ENCODE data around the gene ADAMTS19.

ADAMTS19 gene

GRCh38 chr5:129591508-129592160 lies 131.5 kb downstream of the ADAMTS19 start:
- H3K27ac ChIP-seq, result no peak overlapping the region
- no peak overlapping the region for H3K4me3 ChIP-seq (ENCODE audit: low read depth in 1 of 2, low read length in 1 of 2)
- H3K27me3 ChIP-seq, result no peaks in the 10 kb centered on the region
- H3K36me3 ChIP-seq, result no peaks in the 10 kb centered on the region
- TF ChIP-seq CTCF (IDR thresholded peaks at IDR 0.05), result no peak
- no peaks in the 10 kb centered on the region for H3K4me1 ChIP-seq (ENCODE audit: control insufficient read depth in 1 of 2, insufficient read depth in 1 of 2, low read depth in 1 of 2, low read length in 1 of 2)
- no peaks in the 10 kb centered on the region for H3K9me3 ChIP-seq

- H3K27ac ChIP-seq, result no peak overlapping the region
- H3K36me3 ChIP-seq, result no peaks in the 10 kb centered on the region
- TF ChIP-seq CTCF (IDR thresholded peaks at IDR 0.05), result no peak
- H3K4me1 ChIP-seq (ENCODE audit: control insufficient read depth in 1 of 2, insufficient read depth in 1 of 2, low read depth in 1 of 2, low read length in 1 of 2), result no peaks in the 10 kb centered on the region
- H3K27me3 ChIP-seq, result no peaks in the 10 kb centered on the region
- no peaks in the 10 kb centered on the region for H3K9me3 ChIP-seq
- no peak overlapping the region for H3K4me3 ChIP-seq (ENCODE audit: low read depth in 1 of 2, low read length in 1 of 2)
Measured at GRCh38 chr5:129593525-129593924, 133.4 kb downstream of the ADAMTS19 start.

- no peaks in the 10 kb centered on the region for H3K36me3 ChIP-seq
- no peak overlapping the region for H3K4me3 ChIP-seq (ENCODE audit: low read depth in 1 of 2, low read length in 1 of 2)
- no peaks in the 10 kb centered on the region for H3K4me1 ChIP-seq (ENCODE audit: control insufficient read depth in 1 of 2, insufficient read depth in 1 of 2, low read depth in 1 of 2, low read length in 1 of 2)
- H3K27ac ChIP-seq, result no peak overlapping the region
- no peaks in the 10 kb centered on the region for H3K9me3 ChIP-seq
- no peak for TF ChIP-seq CTCF (IDR thresholded peaks at IDR 0.05)
- no peaks in the 10 kb centered on the region for H3K27me3 ChIP-seq
Measured at GRCh38 chr5:129601576-129601975, 141.5 kb downstream of the ADAMTS19 start.

GRCh38 chr5:129608350-129608749 lies 148.3 kb downstream of the ADAMTS19 start:
- H3K4me3 ChIP-seq (ENCODE audit: low read depth in 1 of 2, low read length in 1 of 2), result no peak overlapping the region
- no peaks in the 10 kb centered on the region for H3K36me3 ChIP-seq
- no peak for TF ChIP-seq CTCF (IDR thresholded peaks at IDR 0.05)
- H3K27ac ChIP-seq, result no peak overlapping the region
- H3K27me3 ChIP-seq, result no peaks in the 10 kb centered on the region
- H3K9me3 ChIP-seq, result no peaks in the 10 kb centered on the region
- H3K4me1 ChIP-seq (ENCODE audit: control insufficient read depth in 1 of 2, insufficient read depth in 1 of 2, low read depth in 1 of 2, low read length in 1 of 2), result no peaks in the 10 kb centered on the region

GRCh38 chr5:129609710-129610109 lies 149.6 kb downstream of the ADAMTS19 start:
- no peak for TF ChIP-seq CTCF (IDR thresholded peaks at IDR 0.05)
- H3K27ac ChIP-seq, result no peak overlapping the region

More at GRCh38 chr5:129609710-129610109, 149.6 kb downstream of the ADAMTS19 start:
- H3K9me3 ChIP-seq, result no peaks in the 10 kb centered on the region
- H3K4me1 ChIP-seq (ENCODE audit: control insufficient read depth in 1 of 2, insufficient read depth in 1 of 2, low read depth in 1 of 2, low read length in 1 of 2), result no peaks in the 10 kb centered on the region
- H3K27me3 ChIP-seq, result no peaks in the 10 kb centered on the region
- no peaks in the 10 kb centered on the region for H3K36me3 ChIP-seq
- H3K4me3 ChIP-seq (ENCODE audit: low read depth in 1 of 2, low read length in 1 of 2), result no peak overlapping the region

Data from neutrophil (primary cell).